K562 (cell line): Measurements from ENCODE around the gene EFNB3. TPM values are rescaled to one million over a fixed set of nuclear protein-coding genes. Genes with fewer than 3 reads are reported as not detected.

ENCODE experiments used
- ATAC-seq: fragments of 200-7000 bp; cut with Tn5 transposase; 3 replicates; pipeline ENCODE4 v1.9.1; 2020; ENCODE audit warnings: moderate library complexity
- BruUV-seq: library from RNA; stranded (reverse); fragments of 400-500 nt; replicated peaks from 2 replicates; lab custom pipeline; 2021; lab: Mats Ljungman, UMichigan
- CTCF ChIA-PET: fragments of 300-600 bp; formaldehyde crosslinking; extraction: SDS; loops from one replicate; lab custom pipeline; 2021; ENCODE audit warnings: low intra/inter-chr PET ratio; lab: Yijun Ruan, JAX
- POLR2A ChIA-PET: fragments of 300-600, 350-650 bp; sonication (Branson Sonifier 250); formaldehyde crosslinking; extraction: SDS; loops from one replicate; lab custom pipeline; 2021; ENCODE audit warnings: antibody characterized with exemption, inconsistent platforms; lab: Yijun Ruan, JAX
- DNase-seq, 4 experiments: peaks; one replicate each; pipeline versions ENCODE4 v3.0.0 to v3.0.0-alpha.2; 2011 to 2018; ENCODE audit warnings: low spot score in 3 of 4, mixed read lengths in 3 of 4; ENCODE audit errors: extremely low read depth in 1 of 4
- FAIRE-seq: peaks from 2 replicates; lab custom pipeline; 2011; peaks lifted over from hg19 to GRCh38; lab: Jason Lieb, UNC
- H2AFZ ChIP-seq: 2 replicates; pipeline ENCODE4 v1.6.0; 2011; ENCODE audit warnings: low read depth, low read length, control low read depth, inconsistent platforms
- H3K27ac ChIP-seq: fragments of 200-600 bp; 3 replicates; pipeline ENCODE4 v1.8.0; 2011; ENCODE audit warnings: low read depth, mild to moderate bottlenecking, control low read depth, inconsistent platforms, low read length, moderate library complexity, mixed read lengths; ENCODE audit errors: extremely low read depth
- H3K27me3 ChIP-seq, 2 experiments: fragments of 300-600 bp in 1 of 2; 2 replicates in 1 of 2; 3 replicates in 1 of 2; pipeline versions ENCODE4 v1.6.0 to v1.8.0; 2011; ENCODE audit warnings: inconsistent platforms in 2 of 2, low read length in 2 of 2, mild to moderate bottlenecking in 1 of 2, mixed read lengths in 1 of 2, moderate library complexity in 1 of 2; ENCODE audit not compliant: control insufficient read depth in 2 of 2, insufficient read depth in 2 of 2
- H3K36me3 ChIP-seq: fragments of 300-600 bp; 3 replicates; pipeline ENCODE4 v1.8.0; 2011; ENCODE audit warnings: mild to moderate bottlenecking, low read length, inconsistent platforms; ENCODE audit not compliant: control insufficient read depth, insufficient read depth
- H3K4me1 ChIP-seq, 2 experiments: fragments of 200-600 bp in 1 of 2; replicated peaks in 1 of 2; 2 replicates in 1 of 2; 3 replicates in 1 of 2; pipeline versions ENCODE4 v1.5.1 to v1.8.0; 2011; ENCODE audit warnings: inconsistent platforms in 2 of 2, low read length in 2 of 2, mild to moderate bottlenecking in 1 of 2, mixed read lengths in 1 of 2, moderate library complexity in 1 of 2; ENCODE audit not compliant: control insufficient read depth in 2 of 2, insufficient read depth in 2 of 2
- H3K4me2 ChIP-seq: 2 replicates; pipeline ENCODE4 v1.6.1; 2011; ENCODE audit warnings: low read length, control low read depth, inconsistent platforms, mixed read lengths; ENCODE audit not compliant: insufficient read depth
- H3K4me3 ChIP-seq: fragments of 200-600 bp; sonication (generic), shearing (Covaris generic); 2 replicates; pipeline ENCODE4 v1.5.1; 2016; ENCODE audit warnings: control low read depth, inconsistent platforms
- H3K79me2 ChIP-seq: fragments of 200-600 bp; 3 replicates; pipeline ENCODE4 v1.8.0; 2011; ENCODE audit warnings: low read length, inconsistent platforms; ENCODE audit not compliant: control insufficient read depth, insufficient read depth
- H3K9ac ChIP-seq, 2 experiments: 2 replicates each; pipeline versions ENCODE4 v1.6.0 to v1.6.1; 2011; ENCODE audit warnings: low read depth in 2 of 2, low read length in 2 of 2, control low read depth in 1 of 2, inconsistent platforms in 1 of 2, mild to moderate bottlenecking in 1 of 2, mixed read lengths in 1 of 2; ENCODE audit not compliant: insufficient read depth in 1 of 2
- H3K9me1 ChIP-seq: one replicate; pipeline ENCODE4 v1.6.0; 2011; ENCODE audit warnings: inconsistent platforms, mild to moderate bottlenecking, low read length, moderate library complexity; ENCODE audit not compliant: control insufficient read depth, insufficient read depth
- H3K9me3 ChIP-seq: replicated peaks from 2 replicates; pipeline ENCODE4 v1.5.1; 2011; ENCODE audit warnings: low read depth, low read length, inconsistent platforms; ENCODE audit not compliant: control insufficient read depth, insufficient read depth
- H4K20me1 ChIP-seq: replicated peaks from 2 replicates; pipeline ENCODE4 v1.6.1; 2011; ENCODE audit warnings: low read length, inconsistent platforms, mixed read lengths; ENCODE audit not compliant: control insufficient read depth, insufficient read depth
- EZH2 ChIP-seq: IDR thresholded peaks from 2 replicates; pipeline ENCODE4 v1.6.1; 2012; ENCODE audit warnings: low read depth, mild to moderate bottlenecking, inconsistent platforms, low read length, borderline replicate concordance
- POLR2H ChIP-seq: IDR thresholded peaks from 2 replicates; pipeline ENCODE4 v1.6.1; 2016; ENCODE audit warnings: missing genetic modification characterization, low read depth, mild to moderate bottlenecking, control low read depth, missing compliant biosample characterization, moderate library complexity
- TBL1XR1 ChIP-seq, 2 experiments: IDR thresholded peaks; 2 replicates each; pipeline ENCODE4 v1.6.1; 2012; ENCODE audit warnings: improper control_type of control experiment in 2 of 2, low read length in 2 of 2, mild to moderate bottlenecking in 1 of 2
- ZBTB5 ChIP-seq: fragments of 450-650 bp; IDR thresholded peaks from 2 replicates; pipeline ENCODE4 v1.6.1; 2017; ENCODE audit warnings: antibody characterized with exemption
- ZNF224 ChIP-seq: sonication (generic); formaldehyde crosslinking; IDR thresholded peaks from 2 replicates; pipeline ENCODE4 v1.8.0; 2022; ENCODE audit warnings: mild to moderate bottlenecking, missing genetic modification reagents
- WGBS: fragments of 100-300 bp; shearing (Covaris generic); methylation state at CpG from one replicate; pipeline ENCODE4 v1.1.6; 2016; ENCODE audit warnings: low coverage, mixed read lengths; ENCODE audit not compliant: insufficient coverage; ENCODE audit errors: missing lambda C conversion rate; 5-methylcytosine and 5-hydroxymethylcytosine counted together
- in situ Hi-C: fragments of 300-500 bp; cut with MboI; formaldehyde crosslinking; loops from 4 replicates; pipeline ENCODE4 v1.15.0; 2018; ENCODE audit warnings: inconsistent platforms, mixed read lengths
- intact Hi-C: fragments of 100-400 bp; cut with micrococcal nuclease; formaldehyde crosslinking; loops from 2 replicates; pipeline ENCODE4 v1.14.2; 2022
- polyA plus RNA-seq, 8 experiments: library from polyadenylated mRNA; depleted of rRNA in 4 of 8; stranded (reverse) in 5 of 8; unstranded in 3 of 8; fragments of >200 nt; fragmentation: Nextera tagmentation in 2 of 8; fragmentation: Illumina TruSeq in 1 of 8; extraction: Ambion mirVana in 2 of 8; extraction: Trizol in 1 of 8; gene quantifications; 2 replicates each; pipeline versions ENCODE4 v1.2.1 to v1.2.3, GENCODE V29; 2011 to 2014; ENCODE audit warnings: inconsistent platforms in 1 of 8, missing spikeins in 1 of 8
- total RNA-seq, 7 experiments: library from RNA; depleted of rRNA in 6 of 7; stranded (reverse); fragments of >200 nt in 6 of 7; fragmentation: Illumina TruSeq in 2 of 7; extraction: Trizol in 2 of 7; gene quantifications; 2 replicates each; pipeline versions ENCODE4 v1.2.1 to v1.2.3, GENCODE V29; 2011 to 2021; ENCODE audit warnings: low replicate concordance in 1 of 7

The EFNB3 gene
- total and polyA plus RNA-seq, 9 of the 15 experiments (the other 6 are each of a cell fraction or from before 2014, with no cell fraction given): not detected

GRCh38 chr17:7705269-7706255 is 560 bp downstream of the EFNB3 start:
- WGBS: 20% methylated on average over 19 of the region's 50 CpGs
- DNase-seq (no peak), FAIRE-seq (no peak), ATAC-seq (no peak)
- Histone ChIP-seq H3K4me2 (no peak overlapping the region), H3K36me3 (0 out of 3 replicates have a peak, but pooled peaks cover 2% of the 10 kb centered on the region), H3K9me3 (no peaks in the 10 kb centered on the region), H3K9me1 (no peaks in the 10 kb centered on the region), H3K27ac (no peak overlapping the region), H3K27me3 (peaks cover 7 to 27% of the 10 kb centered on the region in 2 experiments; a peak in 4 of 5 replicates), H4K20me1 (no peaks in the 10 kb centered on the region), H3K9ac (no peak overlapping the region), H3K79me2 (no peaks in the 10 kb centered on the region), H2AFZ (no peak overlapping the region), H3K4me1 (peaks cover 3 to 23% of the 10 kb centered on the region in 2 experiments; a peak in 3 of 5 replicates), H3K4me3 (no peak overlapping the region)
- in situ Hi-C loops: no loop called here
- ChIA-PET POLR2A (interaction anchor here (2.6 to 7.6 kb wide), 2 partner anchors 8 to 17 kb away, joined by 13 to 67 read pairs; partner anchors contain the start of genes TP53 and WRAP53), CTCF (no interaction called here)
- intact Hi-C loops: no loop called here
- TF ChIP-seq EZH2: no peak
- no peak for TF ChIP-seq TBL1XR1 (IDR thresholded peaks at IDR 0.05; ENCODE audit: low read length in 2 of 2)
- no peak for TF ChIP-seq POLR2H (tag)
- no peak for TF ChIP-seq ZBTB5
- TF ChIP-seq ZNF224: no peak
- no TSS peak for BruUV-seq
